Heart right ventricle (tissue), 16 donors: ENCODE data around the gene FOXM1. TPM values are rescaled to one million over a fixed set of nuclear protein-coding genes. Genes with fewer than 3 reads are reported as not detected.

Experiments
- ATAC-seq, 8 donors: fragments of 200-7000 bp; cut with Tn5 transposase; one replicate each; pipeline ENCODE4 v1.9.1; 2020; ENCODE audit warnings: mild to moderate bottlenecking in 8 of 8, moderate library complexity in 8 of 8, moderate number of reproducible peaks in 1 of 8
- DNase-seq, 2 donors: peaks; one replicate each; pipeline ENCODE4 v3.0.0-alpha.2; 2020
- H3K27ac ChIP-seq, 10 donors: fragments of 200-600 bp; sonication (generic) in 2 of 10; one replicate each; pipeline versions ENCODE4 v1.5.0 to v1.8.0; 2020 to 2022; ENCODE audit warnings: mild to moderate bottlenecking in 3 of 10
- H3K27me3 ChIP-seq, 7 donors: fragments of 200-600 bp; one replicate each; pipeline ENCODE4 v1.8.0; 2021 to 2022; ENCODE audit warnings: mild to moderate bottlenecking in 2 of 7
- H3K36me3 ChIP-seq, 9 donors: fragments of 200-600 bp; sonication (generic) in 1 of 9; one replicate each; pipeline versions ENCODE4 v1.5.0 to v1.8.0; 2020 to 2022; ENCODE audit warnings: mild to moderate bottlenecking in 2 of 9
- H3K4me1 ChIP-seq, 9 donors: fragments of 200-600 bp; sonication (generic) in 1 of 9; one replicate each; pipeline versions ENCODE4 v1.5.0 to v1.8.0; 2020 to 2022; ENCODE audit warnings: mild to moderate bottlenecking in 4 of 9
- H3K4me3 ChIP-seq, 10 donors: fragments of 200-600 bp; sonication (generic) in 2 of 10; one replicate each; pipeline versions ENCODE4 v1.5.0 to v1.8.0; 2020 to 2022; ENCODE audit warnings: mild to moderate bottlenecking in 7 of 10, moderate library complexity in 2 of 10
- H3K9me3 ChIP-seq, 11 donors: fragments of 200-600 bp in 10 of 11; sonication (generic) in 2 of 11; one replicate each; pipeline versions ENCODE4 v1.5.0 to v1.8.0; 2013 to 2022; ENCODE audit warnings: mild to moderate bottlenecking in 2 of 11, control low read depth in 1 of 11, moderate library complexity in 1 of 11
- WGBS, 2 donors: extraction: QIAGEN DNeasy Blood & Tissue Kit; methylation state at CpG; one replicate each; pipeline ENCODE4 v1.1.7; 2013; ENCODE audit warnings: inconsistent platforms in 1 of 2; 5-methylcytosine and 5-hydroxymethylcytosine counted together
- intact Hi-C, 10 donors: fragments of 100-400 bp; cut with DNase I; formaldehyde crosslinking; loops; one replicate each; pipeline versions ENCODE4 v1.11.1 to v1.14.2; 2022
- polyA plus RNA-seq, 2 donors: library from polyadenylated mRNA; stranded (reverse); fragments of 200-250 nt; gene quantifications; one replicate each; pipeline ENCODE4 v1.2.3, GENCODE V29; 2013
- total RNA-seq, 10 donors: library from RNA; stranded (reverse); fragmentation: NEBNext Ultra II Directional in 3 of 10; extraction: Animal tissue kit (Norgen Biotek cat#: 25700) in 3 of 10; gene quantifications; one replicate each; pipeline versions ENCODE4 v1.2.1 to v1.2.4, GENCODE V29; 2021 to 2023
- TF ChIP-seq, protein P1 (sequence below), 9 donors: fragments of 200-600 bp; sonication (generic) in 2 of 9; IDR thresholded peaks; one replicate each; pipeline versions ENCODE4 v1.5.0 to v1.8.0; 2021 to 2022; ENCODE audit warnings: antibody characterized with exemption in 9 of 9, mild to moderate bottlenecking in 5 of 9, moderate library complexity in 1 of 9
- donor health status: Arrhythmogenic right ventricular cardiomyopathy.
- donor health status: ischemic (EF 13 %, LVEDD 7.1; RV severe dilation, severe dysfunction).
- donor health status: healthy with polysubstance abuse.
- donor health status: DM: no; HTN: yes; CAD: no.
- donor health status: DM: no; HTN: no; CAD: no.
- donor health status: ischemic (EF 25% LVEDD 6.9; RV normal size, moderate dysfunction).
- donor health status: ischemic (EF 25% LVEDD 5.7; RV mildly dilated, moderate dysfunction).
- donor health status: healthy.
- donor health status: DM: yes; HTN: yes; CAD: no.
- donor health status: Ischemic cardiomyopathy.
- donor health status: ischemic (EF 35%, LVEDD 5.7; RV mildly dilated, moderate dysfunction).
- donor health status: nonischemic (EF 11% LVEDD 7.7; RV severe dilation, severe dysfunction).
- donor health status: DM: yes; HTN: yes; CAD: no.
- donor health status: PGD.
- donor health status: ischemic (EF 29% LVEDD 5.4; RV normal size, mild dysfunction).
- donor health status: nonischemic (EF 23%, LVEDD 6.1; RV moderate dilation, normal function).

The FOXM1 gene
- total and polyA plus RNA-seq, 12 donors: 0.14 to 10.9 (median 0.59) TPM; not detected in 1

DNA sequence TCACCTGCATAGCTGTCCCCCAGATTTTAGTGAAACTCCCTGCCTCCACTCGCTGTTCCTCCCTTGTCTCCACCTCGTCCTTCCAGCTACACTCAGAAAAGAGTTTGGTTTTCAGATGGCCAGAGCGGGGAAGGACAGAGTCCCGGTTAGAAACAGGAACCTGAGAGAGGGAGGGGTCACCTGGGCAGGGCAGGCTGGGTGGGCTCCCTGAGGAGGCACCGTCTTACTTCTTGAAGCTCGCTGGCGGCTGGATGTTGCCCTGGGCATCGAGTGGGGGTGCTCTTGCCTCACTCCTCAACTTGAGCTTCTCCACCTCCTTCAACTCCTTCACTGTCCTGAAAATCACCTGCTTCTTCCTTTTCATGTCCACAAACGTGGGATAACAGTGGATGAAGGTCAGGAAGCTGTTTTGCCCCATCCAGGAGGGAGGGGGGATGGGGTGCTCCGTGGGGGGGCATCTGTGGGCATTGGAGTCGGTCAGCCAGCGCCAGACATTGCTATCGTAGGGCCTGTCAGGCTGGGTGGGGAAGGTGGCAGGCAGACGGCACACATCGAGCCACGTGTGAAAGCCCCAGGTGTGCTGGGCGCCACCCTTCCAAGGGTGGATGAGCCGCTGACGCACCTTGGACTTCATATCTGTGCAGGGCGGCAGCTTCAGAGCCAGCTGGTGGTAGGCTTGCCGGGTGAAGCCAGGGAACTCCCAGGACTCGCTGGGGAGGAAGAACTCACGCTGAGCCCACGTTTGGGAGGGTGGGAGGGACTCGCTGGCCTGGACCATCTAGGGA lies 22.1 kb downstream of the FOXM1 start:
- TF ChIP-seq, protein P1, sequence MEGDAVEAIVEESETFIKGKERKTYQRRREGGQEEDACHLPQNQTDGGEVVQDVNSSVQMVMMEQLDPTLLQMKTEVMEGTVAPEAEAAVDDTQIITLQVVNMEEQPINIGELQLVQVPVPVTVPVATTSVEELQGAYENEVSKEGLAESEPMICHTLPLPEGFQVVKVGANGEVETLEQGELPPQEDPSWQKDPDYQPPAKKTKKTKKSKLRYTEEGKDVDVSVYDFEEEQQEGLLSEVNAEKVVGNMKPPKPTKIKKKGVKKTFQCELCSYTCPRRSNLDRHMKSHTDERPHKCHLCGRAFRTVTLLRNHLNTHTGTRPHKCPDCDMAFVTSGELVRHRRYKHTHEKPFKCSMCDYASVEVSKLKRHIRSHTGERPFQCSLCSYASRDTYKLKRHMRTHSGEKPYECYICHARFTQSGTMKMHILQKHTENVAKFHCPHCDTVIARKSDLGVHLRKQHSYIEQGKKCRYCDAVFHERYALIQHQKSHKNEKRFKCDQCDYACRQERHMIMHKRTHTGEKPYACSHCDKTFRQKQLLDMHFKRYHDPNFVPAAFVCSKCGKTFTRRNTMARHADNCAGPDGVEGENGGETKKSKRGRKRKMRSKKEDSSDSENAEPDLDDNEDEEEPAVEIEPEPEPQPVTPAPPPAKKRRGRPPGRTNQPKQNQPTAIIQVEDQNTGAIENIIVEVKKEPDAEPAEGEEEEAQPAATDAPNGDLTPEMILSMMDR (IDR thresholded peaks at IDR 0.05): no peak
- no peak for ATAC-seq
- 93% methylated on average over 25 of the region's 25 CpGs for WGBS, 2 donors
- Histone ChIP-seq H3K27me3 (no peaks in the 10 kb centered on the region), H3K9me3 (no peaks in the 10 kb centered on the region), H3K4me1 (peaks cover 0 to 5% (median 0%) of the 10 kb centered on the region in 9 donors), H3K27ac (no peak overlapping the region), H3K4me3 (no peak overlapping the region), H3K36me3 (peaks cover 0 to 25% (median 0%) of the 10 kb centered on the region in 9 donors)
- no peak for DNase-seq
- intact Hi-C loops: loop anchor here in 8 of 10 donors (5.0 to 10.0 kb wide), 3 partner anchors 90 to 180 kb away; no protein-coding TSS in a partner anchor

DNA sequence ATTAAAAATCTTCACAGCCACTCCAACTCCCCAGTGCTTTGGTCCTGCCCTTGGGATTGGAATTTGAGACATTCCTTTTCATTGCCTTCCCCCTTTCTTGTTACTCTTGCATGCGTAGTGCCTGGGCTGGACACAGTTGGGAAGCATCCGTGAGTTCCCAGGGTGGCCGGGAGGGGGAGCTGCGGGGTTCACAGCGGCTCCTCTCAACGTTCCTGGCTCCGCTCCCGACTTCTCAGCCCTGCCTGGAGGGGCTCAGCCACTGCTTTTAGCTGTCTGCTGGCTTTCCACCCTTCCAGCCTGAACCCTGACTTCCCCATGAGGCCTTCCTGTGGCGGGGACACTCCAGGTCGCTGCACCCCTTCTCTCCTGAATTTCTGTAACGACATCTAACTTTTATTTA lies 23.3 kb downstream of the FOXM1 start:
- intact Hi-C loops: loop anchor here in 8 of 10 donors (5.0 to 10.0 kb wide), 3 partner anchors 91 to 181 kb away; no protein-coding TSS in a partner anchor
- H3K9me3 ChIP-seq: no peaks in the 10 kb centered on the region
- H3K27me3 ChIP-seq: no peaks in the 10 kb centered on the region
- ATAC-seq (peak; percentile 77 to 94 (median 90)), DNase-seq (peak; percentile 85)
- WGBS, 2 donors: 16 to 18% methylated on average over 11 of the region's 11 CpGs
- no peak overlapping the region for H3K4me3 ChIP-seq
- TF ChIP-seq, protein P1 (IDR thresholded peaks at IDR 0.05): peak; percentile 77 to 89 (median 87)
- no peak overlapping the region for H3K27ac ChIP-seq
- H3K4me1 ChIP-seq: peaks cover 0 to 5% (median 0%) of the 10 kb centered on the region in 9 donors
- peaks cover 0 to 13% (median 0%) of the 10 kb centered on the region in 9 donors for H3K36me3 ChIP-seq

DNA sequence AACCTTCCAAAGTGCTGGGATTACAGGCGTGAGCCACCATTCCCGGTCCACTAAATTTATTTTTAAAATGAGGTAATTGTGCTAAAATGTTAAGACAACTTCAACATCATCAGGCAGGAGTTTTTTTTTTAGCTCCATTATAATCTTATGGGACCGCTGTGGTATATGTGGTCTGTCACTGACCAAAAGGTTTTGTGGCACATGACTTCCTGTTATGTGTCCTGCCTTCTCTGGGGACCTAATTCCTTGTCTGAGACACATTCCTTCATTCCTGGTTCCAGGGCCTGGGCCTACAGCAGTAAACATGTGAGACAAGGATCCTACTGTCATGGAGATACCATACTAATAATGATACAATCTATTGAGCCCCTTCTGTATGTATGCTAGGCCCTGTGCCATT lies 25.0 kb downstream of the FOXM1 start:
- H3K27me3 ChIP-seq: no peaks in the 10 kb centered on the region
- ATAC-seq (no peak), DNase-seq (no peak)
- WGBS, 2 donors: 86 to 89% methylated on average over 3 of the region's 3 CpGs
- H3K4me1 ChIP-seq: peaks cover 0 to 5% (median 0%) of the 10 kb centered on the region in 9 donors
- no peaks in the 10 kb centered on the region for H3K9me3 ChIP-seq
- intact Hi-C loops: loop anchor here in 8 of 10 donors (5.0 to 10.0 kb wide), 3 partner anchors 93 to 183 kb away; no protein-coding TSS in a partner anchor
- no peak overlapping the region for H3K4me3 ChIP-seq
- TF ChIP-seq, protein P1 (IDR thresholded peaks at IDR 0.05): no peak
- H3K27ac ChIP-seq: no peak overlapping the region
- peaks cover 0 to 10% (median 0%) of the 10 kb centered on the region in 9 donors for H3K36me3 ChIP-seq

DNA sequence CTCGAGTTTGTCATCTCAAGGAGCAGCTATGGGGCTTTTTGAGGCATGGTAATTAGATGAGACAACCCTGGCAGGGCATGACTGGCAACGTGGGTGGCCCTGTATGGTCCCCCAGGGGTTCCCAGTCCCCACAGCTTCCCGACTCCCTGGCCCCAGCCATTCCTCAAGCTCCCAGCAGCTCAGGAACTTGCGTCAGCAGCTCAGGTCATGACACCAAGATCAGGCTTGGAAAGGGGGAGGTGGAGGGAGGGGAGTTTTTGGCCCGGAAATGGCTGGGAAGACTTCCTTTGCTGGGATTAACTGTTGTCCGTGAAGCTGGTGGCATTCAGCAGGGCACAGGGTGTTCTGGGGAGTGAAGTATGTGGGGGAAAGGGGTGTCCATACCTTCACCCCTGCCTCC lies 31.7 kb downstream of the FOXM1 start:
- Histone ChIP-seq H3K4me3 (no peak overlapping the region), H3K36me3 (peaks cover 0 to 23% (median 0%) of the 10 kb centered on the region in 9 donors), H3K27ac (peak overlapping the region in 5 of 10 donors; percentile 19 to 63 (median 36)), H3K27me3 (no peaks in the 10 kb centered on the region), H3K4me1 (peaks cover 0 to 15% (median 0%) of the 10 kb centered on the region in 9 donors), H3K9me3 (no peaks in the 10 kb centered on the region)
- TF ChIP-seq, protein P1 (IDR thresholded peaks at IDR 0.05): no peak
- ATAC-seq (peak; percentile 18 to 87 (median 70)), DNase-seq (peak; percentile 28 to 50)
- intact Hi-C loops: loop anchor here in 1 of 10 donors (5.0 kb wide), 1 partner anchor 192 kb away; no protein-coding TSS in a partner anchor
- 36 to 52% methylated on average over 6 of the region's 6 CpGs for WGBS, 2 donors
